ENCODE results near the gene KIFC3. TPM values are rescaled to one million over a fixed set of nuclear protein-coding genes. Genes with fewer than 3 reads are reported as not detected.
A peak's percentile ranks its signal among the peaks of the same experiment; 100 is the strongest.

Gene KIFC3
- total and polyA plus RNA-seq, 2 of the 13 experiments (the other 11 are each of a cell fraction or from before 2014, with no cell fraction given) = 42.1 to 45.3 TPM

DNA sequence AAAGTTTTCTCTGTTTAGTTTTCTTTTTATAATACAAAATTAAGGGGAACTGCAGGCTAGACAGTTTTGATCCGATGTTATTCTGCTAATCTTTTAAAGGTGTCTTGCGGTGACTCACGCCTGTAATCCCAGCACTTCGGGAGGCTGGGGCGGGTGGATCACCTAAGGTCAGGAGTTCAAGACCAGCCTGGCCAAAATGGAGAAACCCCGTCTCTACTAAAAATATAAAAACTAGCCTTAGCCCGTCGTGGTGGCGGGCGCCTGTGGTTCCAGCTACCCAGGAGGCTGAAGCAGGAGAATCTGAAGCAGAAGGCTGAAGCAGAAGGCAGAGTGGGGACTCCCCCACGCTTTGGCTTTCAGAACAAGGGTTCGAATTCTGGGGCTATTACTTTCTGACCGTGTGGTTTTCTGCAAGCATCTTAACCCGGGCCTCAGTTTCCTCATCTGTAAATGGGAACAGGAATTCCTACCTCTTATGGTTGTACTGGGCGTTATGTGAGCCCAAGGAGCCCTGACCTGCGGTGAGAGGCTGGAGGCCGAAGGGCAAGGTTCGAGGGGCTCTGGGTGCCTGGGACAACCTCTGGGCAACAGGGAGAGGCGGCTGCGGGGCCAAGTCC, 67.9 kb downstream of the KIFC3 start (continued):
- TF ChIP-seq ZFP36L1 (CRISPR knock-in tag; IDR thresholded peaks at IDR 0.05) (no peak), ZKSCAN1 (IDR thresholded peaks at IDR 0.05; ENCODE audit: low read length) (0 out of 2 replicates have a peak, but pooled peaks have one; percentile 7), HNRNPK (IDR thresholded peaks at IDR 0.05; ENCODE audit: low read depth, low read length, poor library complexity, severe bottlenecking) (no peak), ZNF280B (CRISPR knock-in tag; IDR thresholded peaks at IDR 0.05; ENCODE audit: borderline replicate concordance) (0 out of 2 replicates have a peak, but pooled peaks have one; percentile 65), ZSCAN5A (CRISPR knock-in tag; IDR thresholded peaks at IDR 0.05; ENCODE audit: borderline replicate concordance) (no peak), RBFOX2 (IDR thresholded peaks at IDR 0.05; ENCODE audit: low read depth, low read length) (peak; percentile 78; the same call in 1 of the 2 replicates), HNRNPLL (IDR thresholded peaks at IDR 0.05; ENCODE audit: low read depth, low read length, poor library complexity, severe bottlenecking) (peak; percentile 34), SMAD9 (CRISPR knock-in tag; IDR thresholded peaks at IDR 0.05) (no peak), ZBTB42 (CRISPR knock-in tag; IDR thresholded peaks at IDR 0.05) (peak; percentile 24; the same call in 1 of the 2 replicates), KDM1A (CRISPR knock-in tag; IDR thresholded peaks at IDR 0.05) (0 out of 2 replicates have a peak, but pooled peaks have one; percentile 33)
- TF ChIP-seq, protein P1, sequence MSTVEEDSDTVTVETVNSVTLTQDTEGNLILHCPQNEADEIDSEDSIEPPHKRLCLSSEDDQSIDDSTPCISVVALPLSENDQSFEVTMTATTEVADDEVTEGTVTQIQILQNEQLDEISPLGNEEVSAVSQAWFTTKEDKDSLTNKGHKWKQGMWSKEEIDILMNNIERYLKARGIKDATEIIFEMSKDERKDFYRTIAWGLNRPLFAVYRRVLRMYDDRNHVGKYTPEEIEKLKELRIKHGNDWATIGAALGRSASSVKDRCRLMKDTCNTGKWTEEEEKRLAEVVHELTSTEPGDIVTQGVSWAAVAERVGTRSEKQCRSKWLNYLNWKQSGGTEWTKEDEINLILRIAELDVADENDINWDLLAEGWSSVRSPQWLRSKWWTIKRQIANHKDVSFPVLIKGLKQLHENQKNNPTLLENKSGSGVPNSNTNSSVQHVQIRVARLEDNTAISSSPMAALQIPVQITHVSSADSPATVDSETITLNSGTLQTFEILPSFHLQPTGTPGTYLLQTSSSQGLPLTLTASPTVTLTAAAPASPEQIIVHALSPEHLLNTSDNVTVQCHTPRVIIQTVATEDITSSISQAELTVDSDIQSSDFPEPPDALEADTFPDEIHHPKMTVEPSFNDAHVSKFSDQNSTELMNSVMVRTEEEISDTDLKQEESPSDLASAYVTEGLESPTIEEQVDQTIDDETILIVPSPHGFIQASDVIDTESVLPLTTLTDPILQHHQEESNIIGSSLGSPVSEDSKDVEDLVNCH (CRISPR knock-in tag; IDR thresholded peaks at IDR 0.05) = no peak
- TF ChIP-seq, protein P2, sequence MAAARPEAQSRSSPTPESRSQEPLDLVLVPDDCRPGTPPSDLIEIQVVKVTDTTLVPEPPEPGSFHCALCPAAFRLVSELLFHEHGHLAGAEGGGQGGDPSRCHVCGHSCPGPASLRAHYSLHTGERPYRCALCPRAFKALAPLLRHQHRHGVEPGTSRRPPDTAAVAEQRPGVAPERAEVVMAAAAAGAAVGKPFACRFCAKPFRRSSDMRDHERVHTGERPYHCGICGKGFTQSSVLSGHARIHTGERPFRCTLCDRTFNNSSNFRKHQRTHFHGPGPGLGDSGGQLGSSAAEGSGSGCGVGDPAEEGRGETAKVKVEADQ (CRISPR knock-in tag; IDR thresholded peaks at IDR 0.05; ENCODE audit: borderline replicate concordance) = no peak; the same call in 1 of the 2 replicates
- TF ChIP-seq, protein P3, sequence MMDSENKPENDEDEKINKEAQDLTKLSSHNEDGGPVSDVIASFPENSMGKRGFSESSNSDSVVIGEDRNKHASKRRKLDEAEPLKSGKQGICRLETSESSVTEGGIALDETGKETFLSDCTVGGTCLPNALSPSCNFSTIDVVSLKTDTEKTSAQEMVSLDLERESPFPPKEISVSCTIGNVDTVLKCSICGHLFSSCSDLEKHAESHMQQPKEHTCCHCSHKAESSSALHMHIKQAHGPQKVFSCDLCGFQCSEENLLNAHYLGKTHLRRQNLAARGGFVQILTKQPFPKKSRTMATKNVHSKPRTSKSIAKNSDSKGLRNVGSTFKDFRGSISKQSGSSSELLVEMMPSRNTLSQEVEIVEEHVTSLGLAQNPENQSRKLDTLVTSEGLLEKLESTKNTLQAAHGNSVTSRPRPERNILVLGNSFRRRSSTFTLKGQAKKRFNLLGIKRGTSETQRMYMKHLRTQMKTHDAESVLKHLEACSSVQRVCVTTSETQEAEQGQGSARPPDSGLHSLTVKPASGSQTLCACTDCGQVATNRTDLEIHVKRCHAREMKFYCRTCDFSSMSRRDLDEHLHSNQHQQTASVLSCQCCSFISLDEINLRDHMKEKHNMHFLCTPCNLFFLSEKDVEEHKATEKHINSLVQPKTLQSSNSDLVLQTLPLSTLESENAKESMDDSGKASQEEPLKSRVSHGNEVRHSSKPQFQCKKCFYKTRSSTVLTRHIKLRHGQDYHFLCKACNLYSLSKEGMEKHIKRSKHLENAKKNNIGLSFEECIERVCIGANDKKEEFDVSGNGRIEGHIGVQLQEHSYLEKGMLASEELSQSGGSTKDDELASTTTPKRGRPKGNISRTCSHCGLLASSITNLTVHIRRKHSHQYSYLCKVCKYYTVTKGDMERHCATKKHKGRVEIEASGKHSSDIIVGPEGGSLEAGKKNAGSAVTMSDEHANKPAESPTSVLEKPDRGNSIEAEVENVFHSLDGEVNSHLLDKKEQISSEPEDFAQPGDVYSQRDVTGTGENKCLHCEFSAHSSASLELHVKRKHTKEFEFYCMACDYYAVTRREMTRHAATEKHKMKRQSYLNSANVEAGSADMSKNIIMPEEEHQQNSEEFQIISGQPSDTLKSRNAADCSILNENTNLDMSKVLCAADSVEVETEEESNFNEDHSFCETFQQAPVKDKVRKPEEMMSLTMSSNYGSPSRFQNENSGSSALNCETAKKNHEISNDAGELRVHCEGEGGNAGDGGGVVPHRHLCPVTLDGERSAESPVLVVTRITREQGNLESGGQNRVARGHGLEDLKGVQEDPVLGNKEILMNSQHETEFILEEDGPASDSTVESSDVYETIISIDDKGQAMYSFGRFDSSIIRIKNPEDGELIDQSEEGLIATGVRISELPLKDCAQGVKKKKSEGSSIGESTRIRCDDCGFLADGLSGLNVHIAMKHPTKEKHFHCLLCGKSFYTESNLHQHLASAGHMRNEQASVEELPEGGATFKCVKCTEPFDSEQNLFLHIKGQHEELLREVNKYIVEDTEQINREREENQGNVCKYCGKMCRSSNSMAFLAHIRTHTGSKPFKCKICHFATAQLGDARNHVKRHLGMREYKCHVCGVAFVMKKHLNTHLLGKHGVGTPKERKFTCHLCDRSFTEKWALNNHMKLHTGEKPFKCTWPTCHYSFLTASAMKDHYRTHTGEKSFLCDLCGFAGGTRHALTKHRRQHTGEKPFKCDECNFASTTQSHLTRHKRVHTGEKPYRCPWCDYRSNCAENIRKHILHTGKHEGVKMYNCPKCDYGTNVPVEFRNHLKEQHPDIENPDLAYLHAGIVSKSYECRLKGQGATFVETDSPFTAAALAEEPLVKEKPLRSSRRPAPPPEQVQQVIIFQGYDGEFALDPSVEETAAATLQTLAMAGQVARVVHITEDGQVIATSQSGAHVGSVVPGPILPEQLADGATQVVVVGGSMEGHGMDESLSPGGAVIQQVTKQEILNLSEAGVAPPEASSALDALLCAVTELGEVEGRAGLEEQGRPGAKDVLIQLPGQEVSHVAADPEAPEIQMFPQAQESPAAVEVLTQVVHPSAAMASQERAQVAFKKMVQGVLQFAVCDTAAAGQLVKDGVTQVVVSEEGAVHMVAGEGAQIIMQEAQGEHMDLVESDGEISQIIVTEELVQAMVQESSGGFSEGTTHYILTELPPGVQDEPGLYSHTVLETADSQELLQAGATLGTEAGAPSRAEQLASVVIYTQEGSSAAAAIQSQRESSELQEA (CRISPR knock-in tag; IDR thresholded peaks at IDR 0.05; ENCODE audit: not compliant biosample characterization) = peak; percentile 77

Data from HepG2 (cell line).